AG10803 (cell line): ENCODE data around the gene ADAMTS15.
A peak's percentile ranks its signal among the peaks of the same experiment; 100 is the strongest.

Experiments
- DNase-seq: peaks from one replicate; pipeline ENCODE4 v3.0.0; 2010; ENCODE audit warnings: low read depth
- H3K4me3 ChIP-seq: 2 replicates; pipeline ENCODE4 v1.5.1; 2011; ENCODE audit warnings: mild to moderate bottlenecking, low read length, control low read depth
- TF ChIP-seq, protein P1 (sequence below): conservative IDR thresholded peaks from 2 replicates; pipeline ENCODE4 v1.5.1; 2011; ENCODE audit warnings: mild to moderate bottlenecking, low read length, control low read depth, inconsistent platforms

Gene ADAMTS15

DNA sequence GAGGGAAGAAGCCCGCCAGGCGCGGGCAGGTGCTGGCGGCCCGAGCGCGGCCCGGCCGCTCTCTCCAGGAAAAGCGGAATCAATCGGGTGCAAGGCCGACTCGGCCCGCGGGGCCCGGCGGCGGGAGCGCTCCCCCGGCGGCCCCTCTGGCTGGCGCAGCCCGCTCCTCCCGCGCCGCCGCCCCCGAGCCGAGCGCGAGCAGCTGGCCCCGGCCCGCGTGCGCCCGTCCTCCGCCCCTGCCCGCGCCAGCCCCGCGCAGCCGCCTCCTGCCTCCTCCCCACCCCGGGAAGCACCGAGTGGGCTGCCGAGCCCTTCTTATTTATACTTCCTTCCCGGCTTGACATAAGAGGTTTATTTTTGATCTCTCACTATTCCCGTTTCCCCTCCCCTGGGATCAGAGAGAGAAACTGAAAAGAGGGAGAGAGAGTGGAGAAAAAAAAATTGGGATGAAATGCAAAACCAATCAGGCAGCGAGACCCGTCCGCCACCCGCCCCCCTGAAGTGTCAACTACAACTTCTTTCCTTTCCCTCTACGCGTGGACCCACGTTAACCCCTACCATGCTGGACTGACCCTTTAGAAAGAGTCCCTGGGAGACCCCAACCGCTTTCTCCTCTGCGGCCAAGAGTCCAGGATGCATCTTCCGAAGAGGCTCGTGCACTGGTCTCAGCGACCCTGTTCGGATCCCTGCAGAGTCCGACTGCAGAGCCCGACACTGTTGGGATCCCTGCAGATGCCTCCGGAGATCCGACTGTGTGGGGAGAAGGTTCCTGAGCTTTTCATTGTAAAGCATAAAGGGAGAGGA is 19.9 kb upstream of the ADAMTS15 start, which contains the start of gene ADAMTS8:
Gene ADAMTS8, minus strand, starts transcription at position 294 of the 804 bp plus-strand sequence. CDS start 323 bp downstream, outside the sequence.
- peak within 1 kb of the TSS; percentile 17 for H3K4me3 ChIP-seq
- no peak for DNase-seq
- TF ChIP-seq, protein P1, sequence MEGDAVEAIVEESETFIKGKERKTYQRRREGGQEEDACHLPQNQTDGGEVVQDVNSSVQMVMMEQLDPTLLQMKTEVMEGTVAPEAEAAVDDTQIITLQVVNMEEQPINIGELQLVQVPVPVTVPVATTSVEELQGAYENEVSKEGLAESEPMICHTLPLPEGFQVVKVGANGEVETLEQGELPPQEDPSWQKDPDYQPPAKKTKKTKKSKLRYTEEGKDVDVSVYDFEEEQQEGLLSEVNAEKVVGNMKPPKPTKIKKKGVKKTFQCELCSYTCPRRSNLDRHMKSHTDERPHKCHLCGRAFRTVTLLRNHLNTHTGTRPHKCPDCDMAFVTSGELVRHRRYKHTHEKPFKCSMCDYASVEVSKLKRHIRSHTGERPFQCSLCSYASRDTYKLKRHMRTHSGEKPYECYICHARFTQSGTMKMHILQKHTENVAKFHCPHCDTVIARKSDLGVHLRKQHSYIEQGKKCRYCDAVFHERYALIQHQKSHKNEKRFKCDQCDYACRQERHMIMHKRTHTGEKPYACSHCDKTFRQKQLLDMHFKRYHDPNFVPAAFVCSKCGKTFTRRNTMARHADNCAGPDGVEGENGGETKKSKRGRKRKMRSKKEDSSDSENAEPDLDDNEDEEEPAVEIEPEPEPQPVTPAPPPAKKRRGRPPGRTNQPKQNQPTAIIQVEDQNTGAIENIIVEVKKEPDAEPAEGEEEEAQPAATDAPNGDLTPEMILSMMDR: no peak

DNA sequence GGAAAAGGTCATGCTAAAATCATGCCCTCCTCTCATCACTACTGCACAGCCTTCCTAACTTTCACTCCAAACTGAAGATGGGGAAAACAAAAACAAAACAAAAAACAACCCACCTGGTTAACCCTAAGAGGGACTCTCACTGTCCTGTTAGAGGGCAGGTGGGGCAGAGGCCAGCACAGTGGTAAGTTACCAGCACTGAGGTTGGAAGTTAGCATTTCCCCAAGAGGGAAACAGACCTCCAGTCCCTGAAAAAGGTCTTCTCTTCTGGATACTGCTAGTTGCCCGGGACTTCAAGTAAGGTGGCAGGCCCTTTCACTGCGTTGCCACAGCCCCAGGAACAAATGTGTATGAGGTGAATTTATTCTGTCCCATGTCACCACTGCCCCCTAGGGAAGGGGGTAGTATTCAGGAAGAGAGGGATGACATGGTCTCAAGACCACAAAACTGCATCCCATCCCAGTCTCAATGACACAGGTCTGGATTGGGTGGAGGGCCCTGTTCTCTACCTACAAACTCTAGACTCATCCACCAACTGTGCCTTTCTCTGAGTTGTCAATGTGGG is 19.2 kb upstream of the ADAMTS15 start:
- DNase-seq: no peak

DNA sequence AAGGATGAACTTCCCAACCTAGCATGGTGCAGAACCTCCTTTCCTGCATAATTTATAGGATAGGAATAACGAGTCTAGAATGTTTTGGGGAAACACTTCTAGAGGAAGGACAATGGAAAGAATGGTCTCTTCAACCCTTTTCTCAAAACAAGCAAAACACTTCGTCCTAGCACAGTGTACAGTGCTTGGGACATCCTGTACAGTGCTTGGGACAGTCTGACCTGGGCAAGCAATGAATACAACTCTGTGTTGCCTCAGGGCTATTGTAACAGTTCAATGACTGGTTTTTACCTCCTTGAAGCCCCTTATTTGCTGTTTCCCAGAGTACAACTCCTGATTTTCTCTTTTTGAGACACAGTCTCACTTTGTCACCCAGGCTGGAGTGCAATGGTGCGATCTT is 18.5 kb upstream of the ADAMTS15 start:
- no peak overlapping the region for H3K4me3 ChIP-seq
- TF ChIP-seq, protein P1: no peak
- no peak for DNase-seq

More for the DNA sequence above, 19.2 kb upstream of the ADAMTS15 start:
- TF ChIP-seq, protein P1: no peak
- H3K4me3 ChIP-seq: no peak overlapping the region

DNA sequence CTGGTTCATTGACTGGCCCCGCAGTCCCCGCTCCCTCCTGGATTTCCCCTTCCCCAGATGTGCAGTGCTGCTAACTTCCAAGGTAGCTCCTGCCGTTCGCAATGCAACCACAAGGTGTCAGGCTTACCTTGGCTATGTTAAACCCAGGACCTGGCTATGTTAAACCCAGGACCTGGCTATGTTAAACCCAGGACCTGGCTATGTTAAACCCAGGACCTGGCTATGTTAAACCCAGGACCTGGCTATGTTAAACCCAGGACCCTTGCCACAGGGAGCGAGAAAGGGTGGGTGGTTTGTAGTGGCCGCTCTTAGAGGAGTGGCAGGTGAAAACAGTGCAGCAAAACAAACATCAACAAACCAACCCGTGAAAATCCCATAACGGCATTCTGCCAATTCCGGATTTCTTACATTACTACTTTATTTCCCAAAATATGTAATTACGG is 17.1 kb upstream of the ADAMTS15 start:
- H3K4me3 ChIP-seq: no peak overlapping the region
- DNase-seq: peak; percentile 44
- TF ChIP-seq, protein P1: peak; percentile 81

DNA sequence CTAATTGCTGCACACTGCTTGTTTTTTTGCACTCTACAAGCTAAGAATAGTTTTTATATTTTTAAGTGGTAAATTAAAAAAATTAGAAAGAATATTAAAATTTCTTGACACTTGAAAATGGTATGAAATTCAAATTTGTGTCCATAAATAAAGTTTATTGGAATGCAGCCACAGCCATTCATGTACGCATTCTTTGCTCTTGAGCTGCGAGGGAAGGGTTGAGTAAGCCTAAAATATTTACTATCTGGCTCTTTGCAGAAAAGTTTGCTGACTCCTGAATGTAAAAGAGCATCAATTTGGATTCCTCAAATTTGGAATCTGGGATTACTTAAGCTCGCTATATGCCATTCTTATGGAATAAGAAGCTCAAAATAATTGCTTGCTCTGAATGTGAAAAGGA is 16.6 kb upstream of the ADAMTS15 start:
- peak; percentile 68 for DNase-seq
- TF ChIP-seq, protein P1: no peak
- no peak overlapping the region for H3K4me3 ChIP-seq

DNA sequence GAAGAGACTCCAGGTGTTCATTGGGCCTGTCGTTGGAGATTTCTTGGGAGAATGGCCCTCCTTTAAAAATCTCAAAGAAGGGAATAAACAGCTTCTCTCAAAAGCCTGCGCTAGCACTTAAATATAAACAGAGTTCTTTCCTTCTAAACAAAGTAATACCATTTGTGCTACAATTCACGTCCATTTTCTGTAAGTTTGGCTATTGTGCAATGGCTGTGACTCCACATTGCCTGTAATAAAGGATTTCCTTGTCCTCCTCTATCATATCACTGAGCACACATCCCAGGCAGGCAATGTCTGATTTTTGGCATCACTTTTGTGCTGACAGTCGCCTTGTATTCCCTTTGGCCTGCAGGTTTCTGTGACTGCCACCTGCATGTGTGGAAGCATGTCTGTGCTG is 15.1 kb upstream of the ADAMTS15 start:
- no peak for DNase-seq
- TF ChIP-seq, protein P1: no peak

More for the DNA sequence above, 15.1 kb upstream of the ADAMTS15 start:
- no peak overlapping the region for H3K4me3 ChIP-seq
